MM.1S (cell line): Measurements from ENCODE around the gene CEACAM20.
"Not testable (repeated sequence)": the region's sequence is repeated elsewhere in the genome, so short reads cannot be mapped to it uniquely, and the experiment has no call there.

ENCODE experiments used
- CTCF ChIP-seq: fragments of 300-600 bp; sonication (generic); IDR thresholded peaks from 2 replicates; pipeline ENCODE4 v1.5.1; 2016; ENCODE audit warnings: antibody characterized with exemption, low read length, mixed read lengths
- EZH2 ChIP-seq: fragments of 300-600 bp; sonication (generic); optimal IDR thresholded peaks from 2 replicates; pipeline ENCODE3; 2017; ENCODE audit warnings: low read depth, mild to moderate bottlenecking, antibody characterized with exemption, low read length, mixed read lengths
- EZH2phosphoT487 ChIP-seq: fragments of 300-600 bp; sonication (generic); IDR thresholded peaks from 2 replicates; pipeline ENCODE4 v1.6.1; 2018; ENCODE audit warnings: antibody characterized with exemption, low read length

- TF ChIP-seq CTCF, EZH2, EZH2phosphoT487: not testable (repeated sequence)
These were observed 33.7 kb upstream of the CEACAM20 start for GRCh38 chr19:44563086-44563655.
